ENCODE data around the gene OR2Y1.
"Not testable (repeated sequence)": the region's sequence is repeated elsewhere in the genome, so short reads cannot be mapped to it uniquely, and the experiment has no call there.

OR2Y1 gene

GRCh38 chr5:180739958-180740357 lies at the start of gene OR2Y1:
TSS of gene OR2Y1 (minus strand) at chr5:180740058. CDS start at chr5:180740058, 0 bp downstream.
- no peak for DNase-seq (ENCODE audit: low read depth, low spot score)

GRCh38 chr5:180788651-180789410 lies 49.0 kb upstream of the OR2Y1 start:
- DNase-seq (ENCODE audit: low read depth, low spot score): not testable (repeated sequence)

- no peak for DNase-seq (ENCODE audit: low read depth, low spot score)
Observed at GRCh38 chr5:180787711-180788431, 48.0 kb upstream of the OR2Y1 start.

- DNase-seq (ENCODE audit: low read depth, low spot score): no peak
Observed at GRCh38 chr5:180786531-180787398, 46.9 kb upstream of the OR2Y1 start.

GRCh38 chr5:180785794-180786221 lies 46.0 kb upstream of the OR2Y1 start:
- peak; percentile 82 for DNase-seq (ENCODE audit: low read depth, low spot score)

- DNase-seq (ENCODE audit: low read depth, low spot score): no peak
Observed at GRCh38 chr5:180785121-180785781, 45.4 kb upstream of the OR2Y1 start.

- no peak for DNase-seq (ENCODE audit: low read depth, low spot score)
Observed at GRCh38 chr5:180784497-180785097, 44.7 kb upstream of the OR2Y1 start.

- no peak for DNase-seq (ENCODE audit: low read depth, low spot score)
Observed at GRCh38 chr5:180783340-180784052, 43.6 kb upstream of the OR2Y1 start.

- no peak for DNase-seq (ENCODE audit: low read depth, low spot score)
Observed at GRCh38 chr5:180782748-180783147, 42.9 kb upstream of the OR2Y1 start.

- DNase-seq (ENCODE audit: low read depth, low spot score): not testable (repeated sequence)
Observed at GRCh38 chr5:180781900-180782326, 42.1 kb upstream of the OR2Y1 start.

GRCh38 chr5:180779985-180780610 lies 40.2 kb upstream of the OR2Y1 start:
- DNase-seq (ENCODE audit: low read depth, low spot score): no peak

GRCh38 chr5:180777475-180777874 lies 37.6 kb upstream of the OR2Y1 start:
- no peak for DNase-seq (ENCODE audit: low read depth, low spot score)

- DNase-seq (ENCODE audit: low read depth, low spot score): no peak
Observed at GRCh38 chr5:180776376-180776775, 36.5 kb upstream of the OR2Y1 start.

- no peak for DNase-seq (ENCODE audit: low read depth, low spot score)
Observed at GRCh38 chr5:180775624-180776023, 35.8 kb upstream of the OR2Y1 start.

GRCh38 chr5:180771839-180772238 lies 32.0 kb upstream of the OR2Y1 start:
- DNase-seq (ENCODE audit: low read depth, low spot score): no peak

- no peak for DNase-seq (ENCODE audit: low read depth, low spot score)
Observed at GRCh38 chr5:180769821-180770220, 30.0 kb upstream of the OR2Y1 start.

GRCh38 chr5:180755601-180756000 lies 15.7 kb upstream of the OR2Y1 start:
- no peak for DNase-seq (ENCODE audit: low read depth, low spot score)

- no peak for DNase-seq (ENCODE audit: low read depth, low spot score)
Observed at GRCh38 chr5:180744253-180744652, 4.4 kb upstream of the OR2Y1 start.

GRCh38 chr5:180742727-180743126 lies 2.9 kb upstream of the OR2Y1 start:
- no peak for DNase-seq (ENCODE audit: low read depth, low spot score)

GRCh38 chr5:180740953-180741352 lies 1.1 kb upstream of the OR2Y1 start:
- not testable (repeated sequence) for DNase-seq (ENCODE audit: low read depth, low spot score)
